Stomach (tissue), 9 donors: ENCODE measurements around the gene NANOS3. TPM values are rescaled to one million over a fixed set of nuclear protein-coding genes. Genes with fewer than 3 reads are reported as not detected.
A peak's percentile ranks its signal among the peaks of the same experiment; 100 is the strongest.

ENCODE experiments used
- DNase-seq, 2 donors: peaks; one replicate each; pipeline versions ENCODE4 v3.0.0 to v3.0.0-alpha.2; 2013 to 2019
- H3K27ac ChIP-seq, 5 donors: fragments of 200-600 bp in 4 of 5; sonication (generic) in 4 of 5; one replicate each; pipeline ENCODE4 v1.5.1; 2013 to 2019; ENCODE audit warnings: mild to moderate bottlenecking in 1 of 5, moderate library complexity in 1 of 5
- H3K27me3 ChIP-seq, 3 donors: fragments of 200-600 bp; sonication (generic); one replicate each; pipeline ENCODE4 v1.5.1; 2017 to 2019; ENCODE audit warnings: mixed run types in 1 of 3
- H3K36me3 ChIP-seq, 4 donors: fragments of 200-600 bp; sonication (generic); 1 replicate in 3 of 4; 2 replicates in 1 of 4; pipeline ENCODE4 v1.5.1; 2016 to 2019
- H3K4me1 ChIP-seq, 4 donors: fragments of 200-600 bp; sonication (generic); one replicate each; pipeline ENCODE4 v1.5.1; 2016 to 2019
- H3K4me3 ChIP-seq, 4 donors: fragments of 200-600 bp; sonication (generic) in 3 of 4; one replicate each; pipeline ENCODE4 v1.5.1; 2016 to 2019; ENCODE audit warnings: mild to moderate bottlenecking in 1 of 4
- H3K9me3 ChIP-seq, 4 donors: fragments of 200-600 bp; sonication (generic); one replicate each; pipeline ENCODE4 v1.5.1; 2016 to 2019
- CTCF ChIP-seq, 7 experiments: fragments of 450-650 bp in 4 of 7; fragments of 200-600 bp in 3 of 7; sonication (generic) in 3 of 7; IDR thresholded peaks; one replicate each; pipeline ENCODE4 v1.5.1; 2016 to 2019; ENCODE audit warnings: antibody characterized with exemption in 7 of 7, control low read depth in 2 of 7, mild to moderate bottlenecking in 1 of 7
- EP300 ChIP-seq: sonication (generic); formaldehyde crosslinking; IDR thresholded peaks from one replicate; pipeline ENCODE4 v1.6.1; 2017; ENCODE audit warnings: antibody characterized with exemption
- POLR2A ChIP-seq, 4 donors: fragments of 450-650 bp; IDR thresholded peaks; one replicate each; pipeline ENCODE4 v1.6.1; 2016; ENCODE audit warnings: antibody characterized with exemption in 4 of 4, control low read depth in 2 of 4, mild to moderate bottlenecking in 1 of 4, moderate library complexity in 1 of 4
- POLR2AphosphoS5 ChIP-seq, 3 donors: sonication (generic); formaldehyde crosslinking; IDR thresholded peaks; one replicate each; pipeline ENCODE4 v1.6.1; 2016; ENCODE audit warnings: antibody characterized with exemption in 3 of 3
- WGBS, 5 donors: extraction: QIAGEN DNeasy Blood & Tissue Kit in 3 of 5; methylation state at CpG; one replicate each; pipeline versions ENCODE4 v1.1.5 to v1.1.7; 2013 to 2018; 5-methylcytosine and 5-hydroxymethylcytosine counted together
- intact Hi-C: fragments of 100-400 bp; cut with DNase I; formaldehyde crosslinking; loops from one replicate; pipeline ENCODE4 v1.15.1; 2023; ENCODE audit warnings: low total_unique reads
- polyA plus RNA-seq, 3 donors: library from polyadenylated mRNA; stranded (reverse); fragments of 200-250 nt; gene quantifications; one replicate each; pipeline ENCODE4 v1.2.3, GENCODE V29; 2013
- total RNA-seq, 5 donors: library from RNA; depleted of rRNA; stranded (reverse); fragments of >200 nt; gene quantifications; one replicate each; pipeline versions ENCODE4 v1.1.0 to v1.2.3, GENCODE V29; 2014 to 2016
- donor health status: healthy with polysubstance abuse.
- donor health status: Bipolar disorder and iron deficiency.
- donor health status: healthy.

NANOS3 gene
- total and polyA plus RNA-seq, 8 donors, result 1.2 TPM; not detected in 7

- TF ChIP-seq POLR2AphosphoS5 (IDR thresholded peaks at IDR 0.05) (peak; percentile 35 to 57 (median 48)), CTCF (IDR thresholded peaks at IDR 0.05) (no peak), POLR2A (IDR thresholded peaks at IDR 0.05) (no peak), EP300 (peak; percentile 47)
- 1 to 2% (median 2%) methylated on average over 10 to 23 of the region's 23 CpGs for WGBS, 5 donors
Measured at GRCh38 chr19:13846557-13847406, 30.2 kb upstream of the NANOS3 start.

DNA sequence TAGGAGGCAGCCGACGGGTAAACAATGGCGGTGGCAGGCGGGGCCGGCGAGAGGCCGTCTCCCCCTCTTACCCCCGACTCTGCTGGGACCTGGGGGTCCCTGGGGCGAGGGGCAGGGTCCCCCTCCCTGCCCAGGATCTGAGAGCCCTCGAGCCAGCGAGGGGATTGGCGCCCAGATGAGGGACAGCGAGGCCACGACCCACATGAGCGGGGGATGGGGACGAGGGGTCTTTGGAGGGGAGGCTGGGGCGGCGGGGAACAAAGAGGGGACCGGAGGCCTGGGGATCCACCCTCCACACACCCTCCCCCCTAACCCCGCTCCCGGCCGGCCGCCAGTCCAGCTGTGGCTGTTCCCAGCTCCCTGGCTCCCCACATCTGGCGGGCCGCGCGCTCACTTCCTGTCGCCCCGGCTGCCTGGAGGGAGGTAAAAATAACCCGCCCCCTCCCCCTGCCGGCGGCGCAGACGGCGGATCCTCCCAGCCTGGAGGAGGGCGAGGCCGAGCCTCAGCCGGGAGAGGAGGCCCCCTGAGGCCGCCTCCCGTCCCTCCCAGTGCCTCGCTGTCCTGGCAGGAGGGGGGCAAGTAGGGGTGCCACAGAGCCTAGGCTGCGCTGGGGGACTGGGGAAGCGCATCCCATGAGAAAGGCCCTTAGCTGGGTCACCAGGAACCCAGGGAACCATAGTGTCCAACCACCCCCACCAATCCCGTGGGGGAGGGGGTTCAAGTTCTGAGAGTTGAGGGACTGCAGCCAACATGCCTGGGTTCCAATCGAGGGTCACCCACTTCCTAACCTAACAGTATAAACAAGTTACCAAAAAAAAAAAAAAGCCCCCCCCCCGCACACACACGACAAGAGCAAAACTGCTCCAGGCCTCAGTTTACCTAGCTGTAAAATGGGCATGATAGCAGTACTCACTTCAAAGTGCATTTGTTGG is 29.3 kb upstream of the NANOS3 start:
- 2 to 7% (median 3%) methylated on average over 15 to 47 of the region's 47 CpGs for WGBS, 5 donors
- H3K9me3 ChIP-seq, result no peaks in the 10 kb centered on the region
- H3K27ac ChIP-seq, result peak overlapping the region; percentile 98 to 100 (median 99)
- intact Hi-C loops, result no loop called here
- no peaks in the 10 kb centered on the region for H3K27me3 ChIP-seq
- TF ChIP-seq EP300 (no peak), POLR2A (IDR thresholded peaks at IDR 0.05) (peak in 2 of 4 donors; percentile 53 to 54), CTCF (IDR thresholded peaks at IDR 0.05) (peak in 4 of 7 experiments; percentile 7 to 55 (median 27)), POLR2AphosphoS5 (IDR thresholded peaks at IDR 0.05) (peak; percentile 87 to 96 (median 89))
- peak overlapping the region; percentile 32 to 55 (median 48) for H3K4me3 ChIP-seq
- peak; percentile 90 to 98 for DNase-seq
- H3K4me1 ChIP-seq, result peaks cover 52 to 91% (median 67%) of the 10 kb centered on the region in 4 donors
- no peaks in the 10 kb centered on the region for H3K36me3 ChIP-seq

More at GRCh38 chr19:13846557-13847406, 30.2 kb upstream of the NANOS3 start:
- intact Hi-C loops, result no loop called here
- Histone ChIP-seq H3K9me3 (no peaks in the 10 kb centered on the region), H3K27me3 (no peaks in the 10 kb centered on the region), H3K4me1 (peaks cover 52 to 83% (median 70%) of the 10 kb centered on the region in 4 donors), H3K4me3 (peak overlapping the region; percentile 32 to 55 (median 48)), H3K27ac (peak overlapping the region; percentile 98 to 100 (median 99)), H3K36me3 (no peaks in the 10 kb centered on the region)
- peak; percentile 88 to 98 for DNase-seq

GRCh38 chr19:13848340-13848677 is 28.6 kb upstream of the NANOS3 start:
- DNase-seq, result no peak
- H3K9me3 ChIP-seq, result no peaks in the 10 kb centered on the region
- H3K4me3 ChIP-seq, result no peak overlapping the region
- H3K36me3 ChIP-seq, result no peaks in the 10 kb centered on the region
- intact Hi-C loops, result no loop called here
- 61 to 75% (median 74%) methylated on average over 4 of the region's 4 CpGs for WGBS, 5 donors
- H3K27ac ChIP-seq, result peak overlapping the region in 4 of 5 donors; percentile 98 to 100 (median 99)
- TF ChIP-seq POLR2A (IDR thresholded peaks at IDR 0.05) (no peak), CTCF (IDR thresholded peaks at IDR 0.05) (no peak), POLR2AphosphoS5 (IDR thresholded peaks at IDR 0.05) (no peak), EP300 (no peak)
- H3K27me3 ChIP-seq, result no peaks in the 10 kb centered on the region
- H3K4me1 ChIP-seq, result peaks cover 47 to 91% (median 64%) of the 10 kb centered on the region in 4 donors
